ENCODE data around the gene UNCX.

DNA sequence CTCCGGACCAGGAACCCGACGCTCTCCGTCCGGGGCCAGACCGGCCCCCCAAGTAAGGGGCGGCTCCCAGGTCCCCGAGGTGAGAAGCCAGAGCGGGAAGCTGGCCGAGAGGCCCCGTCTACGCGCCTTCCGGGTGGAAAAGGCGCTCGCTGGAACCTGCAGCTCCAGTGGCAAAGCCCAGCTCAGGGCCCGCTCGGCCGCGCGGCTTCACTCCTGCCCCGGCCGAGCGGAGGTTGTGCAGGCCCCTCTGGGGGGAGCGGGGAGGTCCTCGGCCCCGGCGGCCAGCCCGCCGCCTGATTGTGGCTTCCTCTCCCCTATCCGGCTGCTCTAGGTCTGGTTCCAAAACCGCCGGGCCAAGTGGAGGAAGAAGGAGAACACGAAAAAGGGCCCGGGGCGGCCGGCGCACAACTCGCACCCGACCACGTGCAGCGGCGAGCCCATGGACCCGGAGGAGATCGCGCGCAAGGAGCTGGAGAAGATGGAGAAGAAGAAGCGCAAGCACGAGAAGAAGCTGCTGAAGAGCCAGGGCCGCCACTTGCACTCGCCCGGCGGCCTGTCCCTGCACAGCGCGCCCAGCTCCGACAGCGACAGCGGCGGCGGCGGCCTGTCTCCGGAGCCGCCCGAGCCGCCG, 2.9 kb downstream of the UNCX start:
- TF ChIP-seq, protein P1, sequence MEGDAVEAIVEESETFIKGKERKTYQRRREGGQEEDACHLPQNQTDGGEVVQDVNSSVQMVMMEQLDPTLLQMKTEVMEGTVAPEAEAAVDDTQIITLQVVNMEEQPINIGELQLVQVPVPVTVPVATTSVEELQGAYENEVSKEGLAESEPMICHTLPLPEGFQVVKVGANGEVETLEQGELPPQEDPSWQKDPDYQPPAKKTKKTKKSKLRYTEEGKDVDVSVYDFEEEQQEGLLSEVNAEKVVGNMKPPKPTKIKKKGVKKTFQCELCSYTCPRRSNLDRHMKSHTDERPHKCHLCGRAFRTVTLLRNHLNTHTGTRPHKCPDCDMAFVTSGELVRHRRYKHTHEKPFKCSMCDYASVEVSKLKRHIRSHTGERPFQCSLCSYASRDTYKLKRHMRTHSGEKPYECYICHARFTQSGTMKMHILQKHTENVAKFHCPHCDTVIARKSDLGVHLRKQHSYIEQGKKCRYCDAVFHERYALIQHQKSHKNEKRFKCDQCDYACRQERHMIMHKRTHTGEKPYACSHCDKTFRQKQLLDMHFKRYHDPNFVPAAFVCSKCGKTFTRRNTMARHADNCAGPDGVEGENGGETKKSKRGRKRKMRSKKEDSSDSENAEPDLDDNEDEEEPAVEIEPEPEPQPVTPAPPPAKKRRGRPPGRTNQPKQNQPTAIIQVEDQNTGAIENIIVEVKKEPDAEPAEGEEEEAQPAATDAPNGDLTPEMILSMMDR (conservative IDR thresholded peaks at IDR 0.05; ENCODE audit: low read length), result no peak
- no peak for TF ChIP-seq EZH2phosphoT487 (IDR thresholded peaks at IDR 0.05; ENCODE audit: borderline replicate concordance, low read depth, low read length)

Measured in OCI-LY7 (cell line).